ENCODE results near the gene ZNF516.

DNA sequence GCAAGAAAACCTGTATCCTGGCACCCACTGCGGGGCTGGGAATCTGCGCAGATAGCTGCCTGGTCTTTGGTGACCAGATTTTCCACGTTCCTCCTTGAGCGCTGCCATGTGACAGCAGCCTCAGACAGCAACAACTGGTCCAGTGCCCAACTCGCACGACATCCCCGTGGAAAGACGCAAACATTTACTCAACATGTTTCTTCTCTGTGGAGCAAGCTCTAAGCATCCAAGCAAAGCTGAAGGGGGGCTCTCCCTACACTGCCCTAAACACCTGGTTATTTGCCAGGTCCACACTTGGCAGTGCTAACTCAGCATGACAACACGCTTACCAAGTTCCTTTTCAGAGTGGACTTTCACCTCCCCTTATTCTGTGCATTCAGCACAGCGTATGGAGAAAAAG is 11.3 kb downstream of the ZNF516 start:
- no peak for TF ChIP-seq CTCF (IDR thresholded peaks at IDR 0.05; ENCODE audit: poor library complexity)
- TF ChIP-seq EZH2 (IDR thresholded peaks at IDR 0.05; ENCODE audit: borderline replicate concordance), result no peak

All from hepatocyte (in vitro differentiated cells).